DND-41 (cell line): ENCODE data around the gene RASD2.

Experiments used
- ATAC-seq: fragments of 200-7000 bp; cut with Tn5 transposase; 3 replicates; pipeline ENCODE4 v1.9.1; 2021; ENCODE audit warnings: low read depth; ENCODE audit not compliant: insufficient read depth
- DNase-seq: peaks from one replicate; pipeline ENCODE4 v3.0.0-alpha.2; 2020
- H2AFZ ChIP-seq: 2 replicates; pipeline ENCODE4 v1.6.0; 2012; ENCODE audit warnings: low read depth, low read length
- H3K27ac ChIP-seq: 2 replicates; pipeline ENCODE4 v1.5.1; 2012; ENCODE audit warnings: low read length, inconsistent platforms
- H3K27me3 ChIP-seq: fragments of 200-600 bp; sonication (generic); 2 replicates; pipeline ENCODE4 v1.6.0; 2012; ENCODE audit warnings: low read length, mild to moderate bottlenecking, inconsistent platforms; ENCODE audit not compliant: insufficient read depth, poor library complexity
- H3K36me3 ChIP-seq: 2 replicates; pipeline ENCODE4 v1.5.1; 2012; ENCODE audit warnings: low read length, inconsistent platforms; ENCODE audit not compliant: insufficient read depth
- H3K4me1 ChIP-seq: 2 replicates; pipeline ENCODE4 v1.5.1; 2012; ENCODE audit warnings: mild to moderate bottlenecking, low read length; ENCODE audit not compliant: insufficient read depth
- H3K4me2 ChIP-seq: 2 replicates; pipeline ENCODE4 v1.6.0; 2012; ENCODE audit warnings: mild to moderate bottlenecking, moderate library complexity, low read length, inconsistent platforms; ENCODE audit not compliant: insufficient read depth
- H3K4me3 ChIP-seq, 2 experiments: fragments of 200-600 bp in 1 of 2; shearing (Covaris generic) in 1 of 2; 2 replicates each; pipeline ENCODE4 v1.5.1; 2012 to 2016; ENCODE audit warnings: inconsistent platforms in 2 of 2, low read length in 2 of 2, mild to moderate bottlenecking in 2 of 2, low read depth in 1 of 2, moderate library complexity in 1 of 2
- H3K79me2 ChIP-seq: 2 replicates; pipeline ENCODE4 v1.6.0; 2012; ENCODE audit warnings: low read length, inconsistent platforms; ENCODE audit not compliant: insufficient read depth
- H3K9ac ChIP-seq: 2 replicates; pipeline ENCODE4 v1.6.0; 2012; ENCODE audit warnings: low read depth, mild to moderate bottlenecking, inconsistent platforms, low read length, moderate library complexity
- H3K9me3 ChIP-seq: 2 replicates; pipeline ENCODE4 v1.5.1; 2012; ENCODE audit warnings: low read length, moderate library complexity, mild to moderate bottlenecking, inconsistent platforms; ENCODE audit not compliant: insufficient read depth, severe bottlenecking
- H4K20me1 ChIP-seq: 2 replicates; pipeline ENCODE4 v1.6.0; 2012; ENCODE audit warnings: low read length; ENCODE audit not compliant: insufficient read depth
- CTCF ChIP-seq: IDR thresholded peaks from 2 replicates; pipeline ENCODE4 v1.5.1; 2012; ENCODE audit warnings: borderline replicate concordance, low read length, moderate library complexity, mild to moderate bottlenecking; ENCODE audit not compliant: poor library complexity, severe bottlenecking; ENCODE audit errors: extremely low read depth
- EZH2 ChIP-seq: IDR thresholded peaks from 3 replicates; pipeline ENCODE4 v1.6.1; 2012; ENCODE audit warnings: borderline replicate concordance, low read depth, mild to moderate bottlenecking, moderate library complexity, low read length, inconsistent platforms; ENCODE audit not compliant: severe bottlenecking

Gene RASD2

GRCh38 chr22:35587896-35588295, 47.3 kb downstream of the RASD2 start:
- no peak overlapping the region for H2AFZ ChIP-seq
- peaks cover 5% of the 10 kb centered on the region; the same call in 1 of the 2 replicates for H4K20me1 ChIP-seq
- H3K27ac ChIP-seq, result no peak overlapping the region
- peaks cover 13% of the 10 kb centered on the region for H3K27me3 ChIP-seq
- ATAC-seq (no peak), DNase-seq (no peak)
- H3K4me1 ChIP-seq, result no peaks in the 10 kb centered on the region
- no peak overlapping the region for H3K4me3 ChIP-seq
- H3K36me3 ChIP-seq, result no peaks in the 10 kb centered on the region
- H3K9me3 ChIP-seq, result no peaks in the 10 kb centered on the region
- H3K9ac ChIP-seq, result no peak overlapping the region
- H3K79me2 ChIP-seq, result no peaks in the 10 kb centered on the region
- H3K4me2 ChIP-seq, result no peak overlapping the region
- TF ChIP-seq EZH2 (no peak), CTCF (no peak)

GRCh38 chr22:35589071-35589755, 48.6 kb downstream of the RASD2 start:
- no peak overlapping the region for H3K9ac ChIP-seq
- peaks cover 13% of the 10 kb centered on the region for H3K27me3 ChIP-seq
- no peaks in the 10 kb centered on the region for H3K9me3 ChIP-seq
- TF ChIP-seq EZH2, result no peak
- TF ChIP-seq CTCF, result no peak
- H3K4me2 ChIP-seq, result no peak overlapping the region
- DNase-seq (no peak), ATAC-seq (no peak)
- no peak overlapping the region for H3K4me3 ChIP-seq
- no peaks in the 10 kb centered on the region for H4K20me1 ChIP-seq
- H2AFZ ChIP-seq, result no peak overlapping the region
- H3K4me1 ChIP-seq, result no peaks in the 10 kb centered on the region
- H3K27ac ChIP-seq, result no peak overlapping the region
- H3K79me2 ChIP-seq, result no peaks in the 10 kb centered on the region
- no peaks in the 10 kb centered on the region for H3K36me3 ChIP-seq

GRCh38 chr22:35589756-35590093, 49.1 kb downstream of the RASD2 start:
- H3K4me3 ChIP-seq, result no peak overlapping the region
- no peak for DNase-seq

More at GRCh38 chr22:35589756-35590093, 49.1 kb downstream of the RASD2 start:
- Histone ChIP-seq H2AFZ (no peak overlapping the region), H4K20me1 (no peaks in the 10 kb centered on the region), H3K36me3 (no peaks in the 10 kb centered on the region), H3K9me3 (no peaks in the 10 kb centered on the region), H3K4me1 (no peaks in the 10 kb centered on the region), H3K9ac (no peak overlapping the region), H3K27ac (no peak overlapping the region), H3K4me2 (no peak overlapping the region), H3K79me2 (no peaks in the 10 kb centered on the region), H3K27me3 (peaks cover 13% of the 10 kb centered on the region)
- ATAC-seq, result no peak
- TF ChIP-seq EZH2, result no peak
- no peak for TF ChIP-seq CTCF
